Activated CD8-positive, alpha-beta T cell treated with anti-CD3 and anti-CD28 coated beads, Interleukin-2, amount 10 ng/mL, durations not matched to agents 7 days and 5 days (primary cell): ENCODE results near the gene ADGRL3. TPM values are rescaled to one million over a fixed set of nuclear protein-coding genes. Genes with fewer than 3 reads are reported as not detected.

Experiments used
- ATAC-seq: fragments of 150-1000 bp; cut with Tn5 transposase; one replicate; pipeline ENCODE4 v1.10.0; 2021; ENCODE audit warnings: moderate library complexity
- CTCF ChIA-PET: fragments of 350-600 bp; sonication (Branson Sonifier 250); formaldehyde crosslinking; loops from one replicate; lab custom pipeline; 2021; ENCODE audit warnings: antibody characterized with exemption; lab: Charles Lee
- POLR2A ChIA-PET: fragments of 350-600 bp; sonication (Branson Sonifier 250); formaldehyde crosslinking; loops from one replicate; lab custom pipeline; 2021; ENCODE audit warnings: antibody characterized with exemption; lab: Charles Lee
- DNase-seq: peaks from one replicate; pipeline ENCODE4 v3.0.0-alpha.2; 2020
- H3K27ac Mint-ChIP-seq: one replicate; pipeline ENCODE4 v1.8.0; 2021; ENCODE audit warnings: mild to moderate bottlenecking, mixed read lengths
- H3K27me3 Mint-ChIP-seq: one replicate; pipeline ENCODE4 v1.8.0; 2021; ENCODE audit warnings: low read depth, mixed read lengths
- H3K36me3 Mint-ChIP-seq: one replicate; pipeline ENCODE4 v1.8.0; 2021; ENCODE audit warnings: low read depth, mixed read lengths
- H3K4me1 Mint-ChIP-seq: one replicate; pipeline ENCODE4 v1.8.0; 2021; ENCODE audit warnings: low read depth, mixed read lengths
- H3K4me3 Mint-ChIP-seq: one replicate; pipeline ENCODE4 v1.8.0; 2021; ENCODE audit warnings: mild to moderate bottlenecking, mixed read lengths
- H3K9me3 Mint-ChIP-seq: one replicate; pipeline ENCODE4 v1.8.0; 2022; ENCODE audit warnings: mixed read lengths; ENCODE audit not compliant: insufficient read depth
- total RNA-seq, 2 experiments: library from RNA; stranded (reverse); gene quantifications; one replicate each; pipeline ENCODE4 v1.2.3, GENCODE V29; 2021

The ADGRL3 gene
- total RNA-seq, 2 experiments from 2014 or later = not detected

- no peaks in the 10 kb centered on the region for H3K36me3 Mint-ChIP-seq
- H3K9me3 Mint-ChIP-seq = no peaks in the 10 kb centered on the region
- H3K27me3 Mint-ChIP-seq = no peaks in the 10 kb centered on the region
- H3K27ac Mint-ChIP-seq = no peak overlapping the region
- no peak for DNase-seq
- no peaks in the 10 kb centered on the region for H3K4me1 Mint-ChIP-seq
- ChIA-PET POLR2A (no interaction called here), CTCF (no interaction called here)
- no peak for ATAC-seq
- H3K4me3 Mint-ChIP-seq = no peak overlapping the region
Observed at GRCh38 chr4:61520681-61521160, 320.6 kb downstream of the ADGRL3 start.

DNA sequence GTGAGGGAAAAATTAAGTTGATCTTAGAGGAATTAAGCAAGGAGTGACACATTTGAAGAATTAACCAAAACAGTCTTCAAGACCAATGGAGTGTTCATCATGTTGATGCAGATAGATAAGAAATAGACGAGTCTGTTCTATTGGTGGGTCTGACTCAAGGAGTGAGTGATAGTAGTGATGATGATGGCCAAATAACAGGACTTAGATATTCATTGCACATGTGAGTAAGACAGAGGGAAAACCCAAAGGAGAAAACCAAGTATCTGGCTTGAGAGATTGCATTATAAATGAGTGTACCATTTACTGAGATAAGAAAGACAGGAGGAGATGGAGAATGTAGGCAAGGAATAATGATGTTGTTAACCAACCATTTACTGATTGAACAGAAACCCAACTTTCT is 321.3 kb downstream of the ADGRL3 start:
- DNase-seq (no peak), ATAC-seq (no peak)
- Mint-ChIP-seq H3K27me3 (no peaks in the 10 kb centered on the region), H3K9me3 (no peaks in the 10 kb centered on the region), H3K4me1 (no peaks in the 10 kb centered on the region), H3K4me3 (no peak overlapping the region), H3K27ac (no peak overlapping the region), H3K36me3 (no peaks in the 10 kb centered on the region)
- ChIA-PET POLR2A (no interaction called here), CTCF (no interaction called here)

- no peaks in the 10 kb centered on the region for H3K27me3 Mint-ChIP-seq
- DNase-seq (no peak), ATAC-seq (no peak)
- ChIA-PET CTCF (no interaction called here), POLR2A (no interaction called here)
- no peaks in the 10 kb centered on the region for H3K36me3 Mint-ChIP-seq
- no peak overlapping the region for H3K4me3 Mint-ChIP-seq
- no peaks in the 10 kb centered on the region for H3K4me1 Mint-ChIP-seq
- no peaks in the 10 kb centered on the region for H3K9me3 Mint-ChIP-seq
- H3K27ac Mint-ChIP-seq = no peak overlapping the region
Observed at GRCh38 chr4:61522312-61522711, 322.2 kb downstream of the ADGRL3 start.

DNA sequence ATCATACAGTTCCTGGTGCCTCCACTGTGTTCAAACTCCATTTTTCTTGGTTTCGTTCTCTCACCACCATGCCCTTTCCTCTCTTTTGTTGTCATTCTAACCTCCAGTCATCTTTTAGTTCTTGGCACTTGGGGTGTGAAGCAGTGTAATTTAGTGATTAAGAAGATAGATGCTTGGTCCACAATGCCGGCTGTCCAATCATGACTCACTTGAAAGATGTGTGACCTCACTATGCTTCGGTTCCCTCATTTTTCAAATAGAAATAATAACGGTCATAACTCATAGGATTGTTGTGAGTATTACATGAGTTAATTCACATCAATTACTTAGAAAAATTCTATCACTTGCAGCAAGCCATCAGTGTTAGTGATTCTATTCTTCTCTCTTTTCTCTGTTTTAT is 327.8 kb downstream of the ADGRL3 start:
- Mint-ChIP-seq H3K4me1 (no peaks in the 10 kb centered on the region), H3K4me3 (no peak overlapping the region), H3K9me3 (peaks cover 4% of the 10 kb centered on the region), H3K27me3 (no peaks in the 10 kb centered on the region), H3K36me3 (no peaks in the 10 kb centered on the region), H3K27ac (no peak overlapping the region)
- ATAC-seq (no peak), DNase-seq (no peak)
- ChIA-PET CTCF (no interaction called here), POLR2A (no interaction called here)

DNA sequence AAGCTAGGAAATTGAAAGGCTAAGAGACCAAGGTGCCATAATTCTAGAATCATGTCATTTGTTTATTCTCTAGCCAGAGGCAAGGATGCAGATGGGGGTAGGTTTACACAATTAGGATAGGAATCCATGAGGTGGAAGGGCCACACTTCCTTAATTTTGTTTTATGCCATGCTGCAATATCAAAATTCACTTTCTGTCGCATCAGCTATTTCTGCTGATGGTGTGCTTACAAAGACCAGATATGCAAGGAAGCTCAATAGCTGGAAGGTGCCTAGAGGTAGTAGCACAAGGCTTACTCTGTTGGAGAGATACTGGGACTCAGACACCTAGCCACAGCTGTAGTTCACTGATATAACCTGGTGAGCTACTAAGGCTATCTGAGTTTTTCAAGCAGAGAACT is 328.5 kb downstream of the ADGRL3 start:
- Mint-ChIP-seq H3K27me3 (no peaks in the 10 kb centered on the region), H3K36me3 (no peaks in the 10 kb centered on the region), H3K4me3 (no peak overlapping the region), H3K27ac (no peak overlapping the region), H3K4me1 (no peaks in the 10 kb centered on the region), H3K9me3 (peaks cover 4% of the 10 kb centered on the region)
- ChIA-PET POLR2A (no interaction called here), CTCF (no interaction called here)
- DNase-seq (no peak), ATAC-seq (no peak)

- ChIA-PET POLR2A (no interaction called here), CTCF (no interaction called here)
- DNase-seq (no peak), ATAC-seq (no peak)
- no peak overlapping the region for H3K27ac Mint-ChIP-seq
- peaks cover 14% of the 10 kb centered on the region for H3K9me3 Mint-ChIP-seq
- no peaks in the 10 kb centered on the region for H3K4me1 Mint-ChIP-seq
- H3K4me3 Mint-ChIP-seq = no peak overlapping the region
- H3K36me3 Mint-ChIP-seq = no peaks in the 10 kb centered on the region
- no peaks in the 10 kb centered on the region for H3K27me3 Mint-ChIP-seq
Observed at GRCh38 chr4:61531188-61531587, 331.1 kb downstream of the ADGRL3 start.

DNA sequence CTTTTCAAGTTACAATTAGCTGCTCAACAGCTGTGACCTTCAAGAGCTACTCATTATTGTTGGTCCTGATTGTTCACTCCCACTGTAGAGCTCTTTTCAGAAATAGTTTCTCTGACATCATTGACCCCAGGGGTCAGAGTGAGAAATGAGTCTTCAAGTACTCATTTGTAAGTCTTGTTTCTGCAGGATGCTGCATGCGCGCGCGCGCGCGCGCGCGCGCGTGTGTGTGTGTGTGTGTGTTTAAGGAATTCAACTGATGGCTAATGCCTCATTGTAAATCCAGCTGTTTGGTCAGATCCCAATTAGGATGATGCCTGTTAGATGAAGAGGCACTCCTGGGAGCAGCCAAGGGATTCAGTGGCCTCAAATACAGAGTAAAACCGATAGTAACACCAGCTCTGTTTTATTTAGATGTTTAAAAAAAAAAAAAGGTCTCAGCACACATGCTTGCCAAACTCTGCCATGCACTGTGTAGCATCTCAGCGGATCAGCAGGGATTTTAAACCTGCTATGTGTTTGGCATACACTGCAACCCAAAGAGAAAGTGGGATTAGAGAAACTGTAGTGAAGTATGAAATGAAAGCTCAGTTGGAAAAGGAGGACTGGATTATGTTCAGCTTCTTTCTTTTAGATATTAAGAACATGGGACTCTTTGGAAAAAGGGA is 332.3 kb downstream of the ADGRL3 start:
- no peak overlapping the region for H3K4me3 Mint-ChIP-seq
- CTCF ChIA-PET = no interaction called here

DNA sequence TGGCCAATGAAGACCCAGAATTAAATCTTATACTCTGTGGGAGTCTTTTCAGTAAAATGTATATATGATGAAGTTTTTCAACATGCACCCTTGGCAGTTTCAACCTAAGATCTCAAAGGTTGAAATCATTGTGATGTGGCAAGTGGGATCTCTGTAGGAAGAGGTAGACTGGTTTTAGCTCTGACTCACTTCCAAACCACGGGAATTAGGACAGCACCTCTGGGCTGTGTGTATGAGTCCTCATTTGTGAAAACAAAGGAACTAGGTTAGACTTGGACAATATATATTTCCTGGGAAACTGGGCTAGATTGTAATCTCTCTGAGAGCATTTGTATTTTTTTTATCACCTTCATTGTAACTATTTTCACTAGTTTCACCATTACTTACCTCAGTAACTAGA is 333.0 kb downstream of the ADGRL3 start:
- Mint-ChIP-seq H3K27ac (no peak overlapping the region), H3K4me1 (no peaks in the 10 kb centered on the region), H3K4me3 (no peak overlapping the region), H3K9me3 (peaks cover 14% of the 10 kb centered on the region), H3K36me3 (no peaks in the 10 kb centered on the region), H3K27me3 (no peaks in the 10 kb centered on the region)
- no peak for ATAC-seq
- CTCF ChIA-PET = no interaction called here
- no peak for DNase-seq
- POLR2A ChIA-PET = no interaction called here

More for the DNA sequence above, 332.3 kb downstream of the ADGRL3 start:
- H3K27ac Mint-ChIP-seq = no peak overlapping the region
- no peak for ATAC-seq
- peaks cover 14% of the 10 kb centered on the region for H3K9me3 Mint-ChIP-seq
- DNase-seq = no peak
- H3K4me1 Mint-ChIP-seq = no peaks in the 10 kb centered on the region
- no peaks in the 10 kb centered on the region for H3K36me3 Mint-ChIP-seq
- no peaks in the 10 kb centered on the region for H3K27me3 Mint-ChIP-seq
- POLR2A ChIA-PET = interaction anchor here (0.9 kb wide), 1 partner anchor 9 kb away, joined by 3 read pairs; no protein-coding TSS in a partner anchor

GRCh38 chr4:61540944-61541343 is 340.8 kb downstream of the ADGRL3 start:
- Mint-ChIP-seq H3K27ac (no peak overlapping the region), H3K4me1 (no peaks in the 10 kb centered on the region), H3K36me3 (no peaks in the 10 kb centered on the region), H3K4me3 (no peak overlapping the region), H3K9me3 (peaks cover 5% of the 10 kb centered on the region), H3K27me3 (no peaks in the 10 kb centered on the region)
- no peak for ATAC-seq
- CTCF ChIA-PET = interaction anchor here (0.7 kb wide), 1 partner anchor 12 kb away, joined by 3 read pairs; no protein-coding TSS in a partner anchor
- POLR2A ChIA-PET = interaction anchor here (1.2 kb wide), 1 partner anchor 9 kb away, joined by 3 read pairs; no protein-coding TSS in a partner anchor
- DNase-seq = no peak

DNA sequence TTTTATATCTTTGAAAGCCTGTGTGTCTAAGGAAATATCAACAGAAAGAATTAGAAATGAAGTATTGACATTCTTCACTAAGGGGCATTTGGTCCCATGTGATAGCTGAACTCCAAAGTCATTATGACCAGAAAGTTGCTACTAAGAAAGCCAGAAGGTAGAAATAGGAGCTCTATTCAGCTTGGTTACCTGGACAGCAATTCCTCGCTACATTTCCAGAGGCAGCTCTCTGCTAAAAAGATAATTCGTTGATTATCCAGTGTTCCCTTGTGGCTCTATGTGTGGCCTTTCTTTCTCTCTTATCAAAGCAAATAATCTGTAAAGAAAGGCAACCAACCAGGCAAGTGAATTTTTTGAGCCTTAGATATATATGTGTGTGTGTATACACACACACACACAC is 341.3 kb downstream of the ADGRL3 start:
- CTCF ChIA-PET = interaction anchor here (0.7 kb wide), 1 partner anchor 11 kb away, joined by 3 read pairs; no protein-coding TSS in a partner anchor
- Mint-ChIP-seq H3K27me3 (no peaks in the 10 kb centered on the region), H3K4me3 (no peak overlapping the region), H3K36me3 (no peaks in the 10 kb centered on the region), H3K9me3 (peaks cover 5% of the 10 kb centered on the region), H3K4me1 (no peaks in the 10 kb centered on the region), H3K27ac (no peak overlapping the region)
- POLR2A ChIA-PET = interaction anchor here (1.2 kb wide), 1 partner anchor 9 kb away, joined by 3 read pairs; no protein-coding TSS in a partner anchor
- ATAC-seq = no peak
- no peak for DNase-seq

- POLR2A ChIA-PET = no interaction called here
- H3K4me1 Mint-ChIP-seq = no peaks in the 10 kb centered on the region
Observed at GRCh38 chr4:61543976-61544375, 343.9 kb downstream of the ADGRL3 start.

DNA sequence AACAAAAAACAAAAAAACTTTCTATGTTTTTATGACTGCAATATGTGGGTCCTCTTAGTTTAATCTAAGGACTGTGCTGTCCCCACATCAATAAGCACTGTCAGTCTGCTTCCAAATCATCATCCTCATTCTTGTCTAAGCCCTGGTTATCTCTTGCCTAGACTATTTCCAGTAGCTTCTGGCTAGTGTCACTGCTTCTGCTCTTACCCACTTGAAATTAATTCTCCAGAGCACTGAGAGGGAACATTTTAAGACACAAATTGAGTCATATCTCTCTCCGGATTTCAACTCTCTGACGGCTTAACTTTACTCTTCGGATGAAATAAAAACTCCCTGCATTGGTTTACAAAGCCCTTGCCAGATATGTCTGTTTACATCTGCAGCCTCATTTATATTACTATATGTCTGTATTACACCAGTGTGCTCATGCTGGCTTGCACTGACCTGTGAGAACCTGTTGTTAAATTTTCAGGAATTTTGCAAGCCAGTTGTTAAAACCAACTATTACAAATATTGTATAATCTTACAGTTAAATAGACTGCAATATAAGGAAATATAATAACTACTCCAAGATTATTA is 345.9 kb downstream of the ADGRL3 start:
- H3K9me3 Mint-ChIP-seq = no peaks in the 10 kb centered on the region
- no peak overlapping the region for H3K4me3 Mint-ChIP-seq
- no peak overlapping the region for H3K27ac Mint-ChIP-seq
- POLR2A ChIA-PET = no interaction called here
- ATAC-seq = no peak
- no peaks in the 10 kb centered on the region for H3K36me3 Mint-ChIP-seq
- no peak for DNase-seq
- no peaks in the 10 kb centered on the region for H3K27me3 Mint-ChIP-seq
- no peaks in the 10 kb centered on the region for H3K4me1 Mint-ChIP-seq
- CTCF ChIA-PET = no interaction called here

More at GRCh38 chr4:61543976-61544375, 343.9 kb downstream of the ADGRL3 start:
- Mint-ChIP-seq H3K27ac (no peak overlapping the region), H3K27me3 (no peaks in the 10 kb centered on the region), H3K9me3 (peaks cover 5% of the 10 kb centered on the region), H3K4me3 (no peak overlapping the region), H3K36me3 (no peaks in the 10 kb centered on the region)
- CTCF ChIA-PET = no interaction called here
- DNase-seq (no peak), ATAC-seq (no peak)
